IMR-90 (cell line): ENCODE data around the gene GSTT4. TPM values are rescaled to one million over a fixed set of nuclear protein-coding genes. Genes with fewer than 3 reads are reported as not detected.

Experiments used
- ATAC-seq: fragments of 200-7000 bp; cut with Tn5 transposase; 2 replicates; pipeline ENCODE4 v1.9.1; 2020; ENCODE audit warnings: low read depth, mild to moderate bottlenecking, moderate library complexity
- BruUV-seq: library from RNA; stranded (reverse); fragments of 400-500 nt; replicated peaks from 2 replicates; lab custom pipeline; 2021; lab: Mats Ljungman, UMichigan
- CTCF ChIA-PET: fragments of 300-600 bp; formaldehyde crosslinking; extraction: SDS; loops from one replicate; lab custom pipeline; 2021; ENCODE audit warnings: antibody characterized with exemption; lab: Yijun Ruan, JAX
- POLR2A ChIA-PET: fragments of 300-600 bp; sonication (Branson Sonifier 250); formaldehyde crosslinking; loops from one replicate; lab custom pipeline; 2022; ENCODE audit warnings: antibody characterized with exemption; ENCODE audit not compliant: unreplicated experiment; lab: Charles Lee
- DNase-seq: peaks from one replicate; pipeline ENCODE4 v3.0.0; 2013
- H2AFZ ChIP-seq: replicated peaks from 2 replicates; pipeline ENCODE3; 2013; ENCODE audit warnings: low read length, mild to moderate bottlenecking; ENCODE audit not compliant: poor library complexity
- H2AK5ac ChIP-seq: 2 replicates; pipeline ENCODE4 v1.6.1; 2013; ENCODE audit warnings: low read depth, low read length, inconsistent platforms
- H2AK9ac ChIP-seq: replicated peaks from 2 replicates; pipeline ENCODE3; 2013; ENCODE audit warnings: mild to moderate bottlenecking, low read depth, low read length, moderate library complexity; ENCODE audit not compliant: poor library complexity
- H2BK120ac ChIP-seq: 2 replicates; pipeline ENCODE4 v1.6.1; 2013; ENCODE audit warnings: low read depth, low read length, inconsistent platforms
- H2BK15ac ChIP-seq: 3 replicates; pipeline ENCODE4 v1.6.1; 2013; ENCODE audit warnings: low read depth, low read length, inconsistent platforms
- H2BK20ac ChIP-seq: 2 replicates; pipeline ENCODE4 v1.6.1; 2013; ENCODE audit warnings: low read depth, mild to moderate bottlenecking, inconsistent platforms, low read length, moderate library complexity
- H2BK5ac ChIP-seq: 2 replicates; pipeline ENCODE4 v1.6.1; 2013; ENCODE audit warnings: mild to moderate bottlenecking, low read depth, low read length, inconsistent platforms; ENCODE audit not compliant: poor library complexity, severe bottlenecking
- H3K14ac ChIP-seq: replicated peaks from 2 replicates; pipeline ENCODE4 v1.6.1; 2013; ENCODE audit warnings: low read depth, low read length, inconsistent platforms
- H3K18ac ChIP-seq: 2 replicates; pipeline ENCODE4 v1.6.1; 2013; ENCODE audit warnings: low read depth, low read length, control low read depth
- H3K23ac ChIP-seq: 2 replicates; pipeline ENCODE4 v1.6.1; 2013; ENCODE audit warnings: low read depth, low read length, inconsistent platforms
- H3K27ac ChIP-seq: 2 replicates; pipeline ENCODE4 v1.5.1; 2013; ENCODE audit warnings: mild to moderate bottlenecking, control low read depth, low read length; ENCODE audit not compliant: insufficient read depth
- H3K27me3 ChIP-seq: 2 replicates; pipeline ENCODE4 v1.6.1; 2013; ENCODE audit warnings: low read length; ENCODE audit not compliant: control insufficient read depth, insufficient read depth
- H3K36me3 ChIP-seq: 2 replicates; pipeline ENCODE4 v1.6.1; 2013; ENCODE audit warnings: low read length, mixed read lengths; ENCODE audit not compliant: control insufficient read depth, insufficient read depth
- H3K4ac ChIP-seq: 2 replicates; pipeline ENCODE4 v1.6.1; 2013; ENCODE audit warnings: low read depth, low read length, inconsistent platforms
- H3K4me1 ChIP-seq: 2 replicates; pipeline ENCODE4 v1.6.1; 2013; ENCODE audit warnings: low read length, mixed read lengths; ENCODE audit not compliant: control insufficient read depth, insufficient read depth
- H3K4me2 ChIP-seq: 2 replicates; pipeline ENCODE4 v1.6.1; 2013; ENCODE audit warnings: low read depth, mild to moderate bottlenecking, control low read depth, low read length, moderate library complexity
- H3K4me3 ChIP-seq: 2 replicates; pipeline ENCODE4 v1.5.1; 2013; ENCODE audit warnings: low read depth, mild to moderate bottlenecking, control low read depth, low read length, moderate library complexity; ENCODE audit not compliant: insufficient read depth
- H3K56ac ChIP-seq: 2 replicates; pipeline ENCODE4 v1.6.1; 2013; ENCODE audit warnings: low read length, inconsistent platforms; ENCODE audit not compliant: insufficient read depth; ENCODE audit errors: extremely low read depth
- H3K79me1 ChIP-seq, 2 experiments: 2 replicates each; pipeline ENCODE4 v1.6.1; 2013; ENCODE audit warnings: low read length in 2 of 2, inconsistent platforms in 1 of 2, low read depth in 1 of 2
- H3K9ac ChIP-seq: 2 replicates; pipeline ENCODE4 v1.6.1; 2013; ENCODE audit warnings: low read depth, low read length, control low read depth
- H3K9me1 ChIP-seq: 2 replicates; pipeline ENCODE4 v1.6.1; 2013; ENCODE audit warnings: low read length, inconsistent platforms; ENCODE audit not compliant: insufficient read depth
- H3K9me3 ChIP-seq: 2 replicates; pipeline ENCODE4 v1.6.1; 2013; ENCODE audit warnings: low read length; ENCODE audit not compliant: control insufficient read depth, insufficient read depth
- H4K20me1 ChIP-seq: 2 replicates; pipeline ENCODE4 v1.6.1; 2013; ENCODE audit warnings: low read length, inconsistent platforms; ENCODE audit not compliant: insufficient read depth
- H4K5ac ChIP-seq: 2 replicates; pipeline ENCODE4 v1.6.1; 2013; ENCODE audit warnings: mild to moderate bottlenecking, low read depth, low read length, control low read depth
- H4K8ac ChIP-seq, 2 experiments: 2 replicates each; pipeline ENCODE4 v1.6.1; 2013; ENCODE audit warnings: low read depth in 2 of 2, low read length in 2 of 2, control low read depth in 1 of 2, inconsistent platforms in 1 of 2
- H4K91ac ChIP-seq: 2 replicates; pipeline ENCODE4 v1.6.1; 2013; ENCODE audit warnings: low read depth, low read length, inconsistent platforms; ENCODE audit not compliant: insufficient read depth
- CEBPB ChIP-seq: IDR thresholded peaks from 2 replicates; pipeline ENCODE4 v1.6.1; 2012; ENCODE audit warnings: low read depth, low read length, improper control_type of control experiment
- CHD1 ChIP-seq: IDR thresholded peaks from 2 replicates; pipeline ENCODE4 v1.6.1; 2012; ENCODE audit warnings: low read depth, low read length, improper control_type of control experiment
- FOS ChIP-seq: fragments of 150-350 bp; IDR thresholded peaks from 2 replicates; pipeline ENCODE4 v1.6.1; 2016; ENCODE audit warnings: low read depth, low read length
- MAFK ChIP-seq: IDR thresholded peaks from 2 replicates; pipeline ENCODE4 v1.6.1; 2012; ENCODE audit warnings: low read depth, low read length, improper control_type of control experiment
- MAZ ChIP-seq: IDR thresholded peaks from 2 replicates; pipeline ENCODE4 v1.6.1; 2012; ENCODE audit warnings: low read depth, mild to moderate bottlenecking, low read length, improper control_type of control experiment, moderate library complexity, borderline replicate concordance
- MXI1 ChIP-seq: IDR thresholded peaks from 2 replicates; pipeline ENCODE4 v1.6.1; 2012; ENCODE audit warnings: low read depth, mild to moderate bottlenecking, low read length, moderate library complexity, borderline replicate concordance
- NFE2L2 ChIP-seq: fragments of 150-350 bp; IDR thresholded peaks from 2 replicates; pipeline ENCODE4 v1.6.1; 2016; ENCODE audit warnings: low read depth, mild to moderate bottlenecking, low read length
- RCOR1 ChIP-seq: IDR thresholded peaks from 2 replicates; pipeline ENCODE4 v1.6.1; 2012; ENCODE audit warnings: mild to moderate bottlenecking, low read length, improper control_type of control experiment; ENCODE audit not compliant: insufficient replicate concordance
- RFX5 ChIP-seq: IDR thresholded peaks from 2 replicates; pipeline ENCODE4 v1.8.0; 2012; ENCODE audit warnings: low read depth, mild to moderate bottlenecking, low read length, moderate library complexity
- SMC3 ChIP-seq: fragments of 150-350 bp; IDR thresholded peaks from 2 replicates; pipeline ENCODE4 v1.6.1; 2016; ENCODE audit warnings: low read depth, mild to moderate bottlenecking, antibody characterized with exemption, low read length, moderate library complexity
- WGBS, 2 experiments: methylation state at CpG; one replicate each; pipeline versions ENCODE4 v1.1.5 to v1.1.7; 2013; ENCODE audit warnings: missing lambda C conversion rate in 2 of 2; ENCODE audit not compliant: insufficient read length in 1 of 2; ENCODE audit errors: extremely low coverage in 2 of 2; 5-methylcytosine and 5-hydroxymethylcytosine counted together
- dilution Hi-C: fragments of 300-500 bp; cut with HindIII; formaldehyde crosslinking; loops from one replicate; pipeline ENCODE4 v1.14.3; 2018; ENCODE audit warnings: low sequenced_read_pairs; ENCODE audit not compliant: unreplicated experiment
- in situ Hi-C: fragments of 300-500 bp; cut with MboI; formaldehyde crosslinking; loops from 3 replicates; pipeline ENCODE4 v1.14.3; 2019; ENCODE audit warnings: low sequenced_read_pairs, inconsistent platforms, mixed read lengths
- intact Hi-C: fragments of 100-400 bp; cut with micrococcal nuclease; formaldehyde crosslinking; loops from 2 replicates; pipeline ENCODE4 v1.10.0; 2022
- polyA plus RNA-seq, 3 experiments: library from polyadenylated mRNA; depleted of rRNA; stranded (reverse); fragments of >200 nt; gene quantifications; 2 replicates each; pipeline ENCODE4 v1.2.3, GENCODE V29; 2012; ENCODE audit warnings: low replicate concordance in 1 of 3
- total RNA-seq: library from RNA; depleted of rRNA; stranded (reverse); fragments of >200 nt; gene quantifications from 2 replicates; pipeline ENCODE4 v1.2.3, GENCODE V29; 2012
- TF ChIP-seq, protein P1 (sequence below): fragments of 150-350 bp; IDR thresholded peaks from 2 replicates; pipeline ENCODE4 v1.6.1; 2016; ENCODE audit warnings: low read depth, mild to moderate bottlenecking, low read length, moderate library complexity, borderline replicate concordance

The GSTT4 gene
- total and polyA plus RNA-seq, 2 of the 4 experiments (the other 2 are of a cell fraction) = not detected

DNA sequence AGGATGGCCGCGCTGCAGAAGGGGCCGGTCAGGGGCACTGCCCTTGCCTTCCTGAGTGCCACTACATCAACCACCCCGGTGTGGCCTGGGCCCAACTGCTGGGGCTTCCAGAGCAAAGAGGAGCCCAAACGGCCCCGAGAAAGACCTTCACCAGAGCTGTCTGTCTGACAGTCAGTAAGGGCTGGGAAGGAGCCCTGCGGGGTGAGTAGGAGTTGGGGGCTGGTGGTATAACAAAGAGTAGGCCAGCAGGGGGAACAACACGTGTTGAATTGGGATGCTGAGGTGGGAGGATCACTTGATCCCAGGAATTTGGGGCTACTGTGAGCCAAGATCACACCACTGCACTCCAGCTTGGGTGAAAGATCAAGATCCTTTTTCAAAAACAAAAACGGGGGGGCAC lies 3.9 kb downstream of the GSTT4 start:
- H3K9me3 ChIP-seq = no peaks in the 10 kb centered on the region
- no peak overlapping the region for H3K18ac ChIP-seq
- H3K4me3 ChIP-seq = no peak overlapping the region
- H3K9me1 ChIP-seq = no peaks in the 10 kb centered on the region
- TF ChIP-seq MAZ (no peak), MAFK (no peak), RCOR1 (no peak), RFX5 (no peak), CHD1 (no peak), MXI1 (no peak), CEBPB (no peak), NFE2L2 (no peak), FOS (no peak), SMC3 (no peak)
- TF ChIP-seq, protein P1, sequence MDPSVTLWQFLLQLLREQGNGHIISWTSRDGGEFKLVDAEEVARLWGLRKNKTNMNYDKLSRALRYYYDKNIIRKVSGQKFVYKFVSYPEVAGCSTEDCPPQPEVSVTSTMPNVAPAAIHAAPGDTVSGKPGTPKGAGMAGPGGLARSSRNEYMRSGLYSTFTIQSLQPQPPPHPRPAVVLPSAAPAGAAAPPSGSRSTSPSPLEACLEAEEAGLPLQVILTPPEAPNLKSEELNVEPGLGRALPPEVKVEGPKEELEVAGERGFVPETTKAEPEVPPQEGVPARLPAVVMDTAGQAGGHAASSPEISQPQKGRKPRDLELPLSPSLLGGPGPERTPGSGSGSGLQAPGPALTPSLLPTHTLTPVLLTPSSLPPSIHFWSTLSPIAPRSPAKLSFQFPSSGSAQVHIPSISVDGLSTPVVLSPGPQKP = no peak
- no peak overlapping the region for H3K9ac ChIP-seq
- no peak overlapping the region for H4K8ac ChIP-seq
- no peak overlapping the region for H4K5ac ChIP-seq
- no peak overlapping the region for H3K14ac ChIP-seq
- H2AFZ ChIP-seq = no peak overlapping the region
- WGBS, 2 experiments = 43% methylated on average over 2 of the region's 9 CpGs; no CpG with 5 or more reads in 1 of the 2 experiments
- POLR2A ChIA-PET = no interaction called here
- H3K4me2 ChIP-seq = no peak overlapping the region
- no peak for ATAC-seq
- no peak overlapping the region for H3K56ac ChIP-seq
- H3K27me3 ChIP-seq = no peaks in the 10 kb centered on the region; the same call in 1 of the 2 replicates
- DNase-seq = no peak
- H3K79me1 ChIP-seq = no peaks in the 10 kb centered on the region
- CTCF ChIA-PET = no interaction called here
- H4K91ac ChIP-seq = no peak overlapping the region
- in situ Hi-C loops = no loop called here
- H2AK9ac ChIP-seq = no peak overlapping the region
- no peaks in the 10 kb centered on the region for H4K20me1 ChIP-seq
- H2BK120ac ChIP-seq = no peak overlapping the region
- H3K23ac ChIP-seq = no peak overlapping the region
- no peak overlapping the region for H2BK15ac ChIP-seq
- intact Hi-C loops = no loop called here
- no peak overlapping the region for H2AK5ac ChIP-seq
- BruUV-seq = no TSS peak
- H2BK20ac ChIP-seq = no peak overlapping the region
- H3K4me1 ChIP-seq = no peaks in the 10 kb centered on the region
- H3K27ac ChIP-seq = no peak overlapping the region
- no peak overlapping the region for H2BK5ac ChIP-seq
- dilution Hi-C loops = no loop called here
- H3K4ac ChIP-seq = no peak overlapping the region
- H3K36me3 ChIP-seq = no peaks in the 10 kb centered on the region
